ENCODE measurements around the gene PHLDA3.

DNA sequence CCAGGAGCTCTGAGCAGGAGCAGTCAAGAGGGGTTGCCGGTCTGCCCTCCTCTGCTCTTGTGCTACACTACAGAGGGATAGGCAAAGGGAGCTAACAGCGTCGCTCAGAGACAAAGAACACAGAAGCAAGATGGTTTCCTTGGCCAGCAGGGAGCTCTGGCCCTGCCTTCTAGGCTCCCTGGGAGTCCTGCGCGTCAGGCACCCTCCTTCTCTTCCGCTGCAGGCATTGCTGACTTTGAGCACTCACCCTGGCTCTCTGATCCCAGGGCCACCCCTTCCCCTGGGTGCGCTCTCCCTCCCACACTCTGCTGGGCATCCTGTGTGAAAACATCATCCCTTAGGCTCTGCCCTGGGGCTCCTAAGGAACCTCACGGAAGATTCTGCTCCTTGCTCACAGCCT, 47.9 kb downstream of the PHLDA3 start:
- TF ChIP-seq, protein P1, sequence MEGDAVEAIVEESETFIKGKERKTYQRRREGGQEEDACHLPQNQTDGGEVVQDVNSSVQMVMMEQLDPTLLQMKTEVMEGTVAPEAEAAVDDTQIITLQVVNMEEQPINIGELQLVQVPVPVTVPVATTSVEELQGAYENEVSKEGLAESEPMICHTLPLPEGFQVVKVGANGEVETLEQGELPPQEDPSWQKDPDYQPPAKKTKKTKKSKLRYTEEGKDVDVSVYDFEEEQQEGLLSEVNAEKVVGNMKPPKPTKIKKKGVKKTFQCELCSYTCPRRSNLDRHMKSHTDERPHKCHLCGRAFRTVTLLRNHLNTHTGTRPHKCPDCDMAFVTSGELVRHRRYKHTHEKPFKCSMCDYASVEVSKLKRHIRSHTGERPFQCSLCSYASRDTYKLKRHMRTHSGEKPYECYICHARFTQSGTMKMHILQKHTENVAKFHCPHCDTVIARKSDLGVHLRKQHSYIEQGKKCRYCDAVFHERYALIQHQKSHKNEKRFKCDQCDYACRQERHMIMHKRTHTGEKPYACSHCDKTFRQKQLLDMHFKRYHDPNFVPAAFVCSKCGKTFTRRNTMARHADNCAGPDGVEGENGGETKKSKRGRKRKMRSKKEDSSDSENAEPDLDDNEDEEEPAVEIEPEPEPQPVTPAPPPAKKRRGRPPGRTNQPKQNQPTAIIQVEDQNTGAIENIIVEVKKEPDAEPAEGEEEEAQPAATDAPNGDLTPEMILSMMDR (IDR thresholded peaks at IDR 0.05) = no peak
- TF ChIP-seq, protein P2, sequence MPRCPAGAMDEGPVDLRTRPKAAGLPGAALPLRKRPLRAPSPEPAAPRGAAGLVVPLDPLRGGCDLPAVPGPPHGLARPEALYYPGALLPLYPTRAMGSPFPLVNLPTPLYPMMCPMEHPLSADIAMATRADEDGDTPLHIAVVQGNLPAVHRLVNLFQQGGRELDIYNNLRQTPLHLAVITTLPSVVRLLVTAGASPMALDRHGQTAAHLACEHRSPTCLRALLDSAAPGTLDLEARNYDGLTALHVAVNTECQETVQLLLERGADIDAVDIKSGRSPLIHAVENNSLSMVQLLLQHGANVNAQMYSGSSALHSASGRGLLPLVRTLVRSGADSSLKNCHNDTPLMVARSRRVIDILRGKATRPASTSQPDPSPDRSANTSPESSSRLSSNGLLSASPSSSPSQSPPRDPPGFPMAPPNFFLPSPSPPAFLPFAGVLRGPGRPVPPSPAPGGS (IDR thresholded peaks at IDR 0.05) = no peak
- no peak for TF ChIP-seq BHLHE40 (IDR thresholded peaks at IDR 0.05; ENCODE audit: low read depth, low read length)
- no peak for TF ChIP-seq NR3C1 (IDR thresholded peaks at IDR 0.05)
- no peak for TF ChIP-seq SMC3 (IDR thresholded peaks at IDR 0.05)

Data from A549 (cell line).